Ascending aorta (tissue), 2 donors: ENCODE data around the gene CCND1. TPM values are rescaled to one million over a fixed set of nuclear protein-coding genes. Genes with fewer than 3 reads are reported as not detected.

Experiments
- DNase-seq, 2 donors: peaks; one replicate each; pipeline ENCODE4 v3.0.0-alpha.2; 2019; ENCODE audit warnings: low spot score in 2 of 2
- H3K27ac ChIP-seq, 2 donors: fragments of 200-600 bp; sonication (generic); one replicate each; pipeline ENCODE4 v1.5.1; 2016 to 2017; ENCODE audit warnings: mild to moderate bottlenecking in 1 of 2
- H3K27me3 ChIP-seq: fragments of 200-600 bp; sonication (generic); one replicate; pipeline ENCODE4 v1.5.1; 2017
- H3K36me3 ChIP-seq, 2 donors: fragments of 200-600 bp; sonication (generic); one replicate each; pipeline ENCODE4 v1.5.1; 2016
- H3K4me1 ChIP-seq, 2 donors: fragments of 200-600 bp; sonication (generic); one replicate each; pipeline ENCODE4 v1.5.1; 2016 to 2017; ENCODE audit warnings: mild to moderate bottlenecking in 1 of 2
- H3K4me3 ChIP-seq, 2 donors: fragments of 200-600 bp; sonication (generic); one replicate each; pipeline ENCODE4 v1.5.1; 2016 to 2017; ENCODE audit warnings: mild to moderate bottlenecking in 1 of 2
- H3K9me3 ChIP-seq, 2 donors: fragments of 200-600 bp; sonication (generic); one replicate each; pipeline ENCODE4 v1.5.1; 2016
- intact Hi-C: fragments of 100-400 bp; cut with DNase I; formaldehyde crosslinking; loops from one replicate; pipeline ENCODE4 v1.15.1; 2023
- total RNA-seq: library from RNA; depleted of rRNA; stranded (reverse); fragments of >200 nt; gene quantifications from one replicate; pipeline ENCODE4 v1.1.0, GENCODE V29; 2016
- TF ChIP-seq, protein P1 (sequence below), 3 experiments: fragments of 200-600 bp in 2 of 3; fragments of 450-650 bp in 1 of 3; sonication (generic) in 2 of 3; IDR thresholded peaks; one replicate each; pipeline ENCODE4 v1.5.1; 2016 to 2019; ENCODE audit warnings: antibody characterized with exemption in 3 of 3, mild to moderate bottlenecking in 1 of 3, moderate library complexity in 1 of 3

CCND1 gene
- total RNA-seq, 1 donor from 2014 or later, result 90.6 TPM

DNA sequence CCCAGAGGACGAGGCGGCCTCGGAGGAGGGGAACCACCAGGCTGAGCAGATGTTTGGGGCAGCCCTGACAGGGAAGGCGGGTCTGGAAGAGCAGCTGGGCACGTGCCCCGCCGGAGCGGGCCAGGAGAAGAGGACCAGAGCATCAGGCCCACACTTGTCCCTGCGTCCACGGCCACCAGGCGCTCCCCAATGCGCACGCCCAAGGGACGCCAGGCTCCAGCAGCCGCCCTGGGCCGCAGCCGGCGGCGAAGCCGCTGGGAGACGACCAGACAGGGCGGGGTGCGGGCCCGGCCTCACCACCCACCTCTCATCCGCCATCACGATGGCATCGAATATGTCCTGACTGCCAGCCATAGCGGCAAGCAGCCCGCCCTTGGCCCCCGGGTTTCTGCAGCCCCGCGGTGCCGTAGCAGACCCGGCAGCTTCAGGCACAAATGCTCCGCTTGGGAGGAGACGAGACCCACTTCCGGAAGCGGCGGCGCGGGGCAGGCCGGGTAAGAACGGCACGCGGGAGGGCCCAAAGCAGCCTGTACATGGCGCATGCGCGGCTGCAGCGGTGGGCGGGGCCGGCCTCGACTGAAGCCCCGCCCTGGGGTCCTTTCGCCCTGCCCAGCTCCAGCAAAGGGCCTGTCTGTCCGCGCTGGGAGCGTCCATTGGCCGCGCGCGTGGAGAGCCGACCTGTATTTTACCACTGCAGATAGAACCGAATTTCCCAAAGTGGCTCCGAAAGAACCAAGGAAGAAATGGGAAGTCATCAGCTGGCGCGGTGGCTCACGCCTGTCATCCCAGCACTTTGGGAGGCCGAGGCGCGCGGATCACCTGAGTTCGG lies 34.1 kb downstream of the CCND1 start, which contains the start of gene LTO1:
Gene LTO1 (minus strand): TSS at position 468 of the 829 bp plus-strand sequence. CDS start 114 bp downstream, at position 354.
- Histone ChIP-seq H3K36me3 (peaks cover 10 to 21% of the 10 kb centered on the region in 2 donors), H3K4me3 (peak within 1 kb of the TSS; percentile 85 to 100), H3K27ac (peak within 1 kb of the TSS; percentile 81 to 92), H3K4me1 (peaks cover 7 to 20% of the 10 kb centered on the region in 2 donors), H3K27me3 (no peaks in the 10 kb centered on the region), H3K9me3 (no peaks in the 10 kb centered on the region)
- DNase-seq, result peak; percentile 68 to 98
- intact Hi-C loops, result no loop called here
- TF ChIP-seq, protein P1, sequence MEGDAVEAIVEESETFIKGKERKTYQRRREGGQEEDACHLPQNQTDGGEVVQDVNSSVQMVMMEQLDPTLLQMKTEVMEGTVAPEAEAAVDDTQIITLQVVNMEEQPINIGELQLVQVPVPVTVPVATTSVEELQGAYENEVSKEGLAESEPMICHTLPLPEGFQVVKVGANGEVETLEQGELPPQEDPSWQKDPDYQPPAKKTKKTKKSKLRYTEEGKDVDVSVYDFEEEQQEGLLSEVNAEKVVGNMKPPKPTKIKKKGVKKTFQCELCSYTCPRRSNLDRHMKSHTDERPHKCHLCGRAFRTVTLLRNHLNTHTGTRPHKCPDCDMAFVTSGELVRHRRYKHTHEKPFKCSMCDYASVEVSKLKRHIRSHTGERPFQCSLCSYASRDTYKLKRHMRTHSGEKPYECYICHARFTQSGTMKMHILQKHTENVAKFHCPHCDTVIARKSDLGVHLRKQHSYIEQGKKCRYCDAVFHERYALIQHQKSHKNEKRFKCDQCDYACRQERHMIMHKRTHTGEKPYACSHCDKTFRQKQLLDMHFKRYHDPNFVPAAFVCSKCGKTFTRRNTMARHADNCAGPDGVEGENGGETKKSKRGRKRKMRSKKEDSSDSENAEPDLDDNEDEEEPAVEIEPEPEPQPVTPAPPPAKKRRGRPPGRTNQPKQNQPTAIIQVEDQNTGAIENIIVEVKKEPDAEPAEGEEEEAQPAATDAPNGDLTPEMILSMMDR (IDR thresholded peaks at IDR 0.05), result no peak

DNA sequence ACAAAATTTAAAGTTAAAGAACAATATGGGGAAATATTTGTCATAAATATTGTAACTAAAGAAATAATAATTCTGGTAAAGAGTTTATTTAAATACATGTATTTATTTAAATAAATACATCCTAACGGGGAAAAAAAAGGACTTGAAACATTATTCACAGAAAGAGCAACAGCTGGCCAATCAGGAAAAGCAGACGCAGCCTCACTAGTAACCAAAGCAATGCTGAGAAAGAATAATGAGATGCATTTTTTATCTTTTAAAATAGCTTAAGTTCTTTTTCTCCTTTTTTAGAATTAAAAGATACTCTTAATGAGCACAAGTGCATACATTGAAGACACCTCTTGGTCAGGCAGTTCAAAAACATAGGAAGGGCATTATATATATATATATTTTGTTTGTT lies 36.8 kb downstream of the CCND1 start:
- intact Hi-C loops, result no loop called here
- no peaks in the 10 kb centered on the region for H3K27me3 ChIP-seq
- no peak overlapping the region for H3K4me3 ChIP-seq
- peaks cover 7 to 14% of the 10 kb centered on the region in 2 donors for H3K4me1 ChIP-seq
- DNase-seq, result no peak
- peaks cover 0 to 3% of the 10 kb centered on the region in 2 donors for H3K36me3 ChIP-seq
- H3K27ac ChIP-seq, result no peak overlapping the region
- TF ChIP-seq, protein P1 (IDR thresholded peaks at IDR 0.05), result no peak
- no peaks in the 10 kb centered on the region for H3K9me3 ChIP-seq

DNA sequence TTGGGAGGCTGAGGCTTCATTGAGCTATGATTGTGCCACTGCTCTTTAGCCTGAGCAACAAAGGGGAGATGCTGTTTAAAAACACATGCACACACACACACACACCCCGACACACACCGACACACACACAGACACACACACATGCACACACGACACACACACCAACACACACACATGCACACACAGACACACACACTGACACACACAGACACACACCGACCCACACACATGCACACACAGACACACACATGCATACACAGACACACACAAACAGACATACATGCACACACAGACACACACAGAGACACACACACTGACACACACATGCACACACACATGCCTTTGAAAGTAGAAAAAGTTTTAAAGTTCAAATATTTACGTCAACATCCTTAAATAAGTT lies 39.7 kb downstream of the CCND1 start:
- H3K9me3 ChIP-seq, result no peaks in the 10 kb centered on the region
- H3K36me3 ChIP-seq, result no peaks in the 10 kb centered on the region
- H3K4me1 ChIP-seq, result peaks cover 0 to 1% of the 10 kb centered on the region in 2 donors
- no peak overlapping the region for H3K4me3 ChIP-seq
- no peak overlapping the region for H3K27ac ChIP-seq
- TF ChIP-seq, protein P1 (IDR thresholded peaks at IDR 0.05), result no peak
- no peaks in the 10 kb centered on the region for H3K27me3 ChIP-seq
- no peak for DNase-seq
- intact Hi-C loops, result loop anchor here (5.0 kb wide), 1 partner anchor 232 kb away; no protein-coding TSS in a partner anchor

DNA sequence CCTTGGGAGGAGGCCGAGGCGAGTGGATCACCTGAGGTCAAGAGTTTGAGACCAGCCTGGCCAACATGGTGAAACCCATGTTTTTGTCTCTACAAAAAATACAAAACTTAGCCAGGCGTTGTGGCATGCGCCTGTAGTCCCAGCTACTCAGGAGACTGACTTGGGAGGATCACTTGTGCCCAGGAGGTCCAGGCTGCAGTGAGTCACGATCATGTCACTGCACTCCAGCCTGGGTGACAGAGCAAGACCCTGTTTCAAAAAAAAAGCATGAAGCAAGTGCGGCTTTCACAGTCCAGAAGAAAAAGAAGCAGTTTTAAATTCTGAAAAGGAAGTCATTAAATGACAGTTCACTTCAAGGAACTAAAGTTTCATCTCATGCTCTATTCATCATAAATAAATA lies 41.3 kb downstream of the CCND1 start:
- Histone ChIP-seq H3K27me3 (no peaks in the 10 kb centered on the region), H3K36me3 (no peaks in the 10 kb centered on the region), H3K4me3 (no peak overlapping the region), H3K4me1 (peaks cover 0 to 6% of the 10 kb centered on the region in 2 donors), H3K27ac (no peak overlapping the region), H3K9me3 (no peaks in the 10 kb centered on the region)
- intact Hi-C loops, result loop anchor here (5.0 kb wide), 1 partner anchor 230 kb away; no protein-coding TSS in a partner anchor
- TF ChIP-seq, protein P1 (IDR thresholded peaks at IDR 0.05), result no peak
- DNase-seq, result no peak

DNA sequence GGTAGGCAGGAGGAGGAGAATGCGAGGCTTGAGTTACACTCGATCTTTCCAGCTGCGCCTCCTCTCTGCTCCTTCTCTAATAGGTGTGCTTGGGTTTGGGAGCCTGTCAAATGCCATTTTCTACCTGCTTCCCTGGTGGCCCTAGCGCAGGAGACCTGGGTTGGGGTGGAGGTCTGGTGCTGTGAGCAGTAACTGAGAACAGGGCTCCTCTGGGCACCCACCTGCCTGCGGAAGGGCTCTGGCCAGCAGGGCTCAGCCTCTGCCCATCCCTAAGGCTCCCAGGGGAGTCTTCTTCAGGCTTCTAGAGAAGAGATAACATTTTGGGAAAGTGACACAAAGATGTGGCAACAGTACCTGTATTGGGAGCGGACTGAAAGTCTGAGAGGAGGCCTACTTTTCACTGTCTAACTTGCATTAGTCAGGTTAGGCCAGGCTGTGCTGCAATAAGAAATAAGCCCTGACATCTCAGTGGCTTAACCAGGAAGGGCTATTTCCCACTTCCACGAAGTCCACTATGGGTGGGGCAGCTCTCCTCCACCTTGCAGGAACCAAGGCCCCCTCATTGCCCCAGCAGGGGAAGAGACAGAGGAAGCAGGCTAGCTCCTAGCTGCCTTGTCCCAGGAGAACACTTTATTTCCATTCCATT lies 41.8 kb downstream of the CCND1 start:
- H3K9me3 ChIP-seq, result no peaks in the 10 kb centered on the region
- no peak overlapping the region for H3K27ac ChIP-seq
- H3K4me1 ChIP-seq, result peaks cover 0 to 6% of the 10 kb centered on the region in 2 donors
- no peak for DNase-seq
- intact Hi-C loops, result loop anchor here (5.0 kb wide), 1 partner anchor 229 kb away; no protein-coding TSS in a partner anchor
- H3K27me3 ChIP-seq, result no peaks in the 10 kb centered on the region
- no peaks in the 10 kb centered on the region for H3K36me3 ChIP-seq
- TF ChIP-seq, protein P1 (IDR thresholded peaks at IDR 0.05), result no peak
- H3K4me3 ChIP-seq, result no peak overlapping the region
